Peyer's patch (tissue), 4 donors: Measurements from ENCODE around the gene TTYH2. TPM values are rescaled to one million over a fixed set of nuclear protein-coding genes. Genes with fewer than 3 reads are reported as not detected.

Experiments used
- DNase-seq, 3 donors: peaks; one replicate each; pipeline ENCODE4 v3.0.0-alpha.2; 2017 to 2019
- H3K27ac ChIP-seq, 4 donors: fragments of 200-600 bp; sonication (generic); one replicate each; pipeline ENCODE4 v1.5.1; 2016 to 2019
- H3K27me3 ChIP-seq, 2 donors: fragments of 200-600 bp; sonication (generic); one replicate each; pipeline ENCODE4 v1.5.1; 2019
- H3K36me3 ChIP-seq, 3 donors: fragments of 200-600 bp; sonication (generic); one replicate each; pipeline ENCODE4 v1.5.1; 2016 to 2019
- H3K4me1 ChIP-seq, 4 donors: fragments of 200-600 bp; sonication (generic); one replicate each; pipeline ENCODE4 v1.5.1; 2016 to 2019
- H3K4me3 ChIP-seq, 4 donors: fragments of 200-600 bp; sonication (generic); 1 replicate in 3 of 4; 2 replicates in 1 of 4; pipeline ENCODE4 v1.5.1; 2016 to 2019; ENCODE audit warnings: mild to moderate bottlenecking in 1 of 4
- H3K9me3 ChIP-seq, 4 donors: fragments of 200-600 bp; sonication (generic); one replicate each; pipeline ENCODE4 v1.5.1; 2016 to 2019; ENCODE audit warnings: mild to moderate bottlenecking in 1 of 4
- POLR2A ChIP-seq, 2 donors: fragments of 450-650 bp; IDR thresholded peaks; one replicate each; pipeline ENCODE4 v1.5.1; 2017; ENCODE audit warnings: antibody characterized with exemption in 2 of 2, mild to moderate bottlenecking in 2 of 2, moderate library complexity in 2 of 2
- total RNA-seq, 4 donors: library from RNA; depleted of rRNA; stranded (reverse); fragments of >200 nt; gene quantifications; one replicate each; pipeline ENCODE4 v1.1.0, GENCODE V29; 2016
- TF ChIP-seq, protein P1 (sequence below), 6 experiments: fragments of 450-650 bp in 4 of 6; fragments of 200-600 bp in 2 of 6; sonication (generic) in 1 of 6; IDR thresholded peaks; one replicate each; pipeline ENCODE4 v1.5.1; 2017 to 2019; ENCODE audit warnings: antibody characterized with exemption in 6 of 6, mild to moderate bottlenecking in 3 of 6, moderate library complexity in 1 of 6

TTYH2 gene
- total RNA-seq, 4 donors from 2014 or later = 1.2 to 24.8 (median 3.1) TPM

DNA sequence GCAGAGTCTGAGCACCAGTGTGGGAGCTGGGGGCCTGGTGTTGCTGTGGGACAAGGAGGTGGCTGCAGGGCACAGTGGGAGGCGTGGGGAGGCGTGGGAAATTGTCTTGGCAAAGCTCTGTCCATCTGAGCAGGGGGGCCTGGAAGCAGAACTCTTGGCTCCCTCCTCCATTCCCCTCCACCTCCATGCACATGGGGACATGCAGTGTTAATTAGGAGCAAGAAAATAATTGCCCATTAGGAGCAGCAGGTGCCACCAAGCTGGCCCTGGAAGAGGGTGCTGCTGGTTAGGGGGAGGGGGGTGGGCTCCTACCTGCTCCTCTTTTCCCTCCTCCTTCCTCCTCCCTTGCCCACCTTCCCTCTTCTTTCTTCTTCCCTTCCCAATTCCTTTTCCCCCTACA, 4.5 kb downstream of the TTYH2 start:
- no peak for DNase-seq
- Histone ChIP-seq H3K36me3 (no peaks in the 10 kb centered on the region), H3K4me3 (no peak overlapping the region), H3K27me3 (no peaks in the 10 kb centered on the region), H3K4me1 (peaks cover 0 to 16% (median 7%) of the 10 kb centered on the region in 4 donors), H3K9me3 (no peaks in the 10 kb centered on the region), H3K27ac (no peak overlapping the region)
- TF ChIP-seq, protein P1, sequence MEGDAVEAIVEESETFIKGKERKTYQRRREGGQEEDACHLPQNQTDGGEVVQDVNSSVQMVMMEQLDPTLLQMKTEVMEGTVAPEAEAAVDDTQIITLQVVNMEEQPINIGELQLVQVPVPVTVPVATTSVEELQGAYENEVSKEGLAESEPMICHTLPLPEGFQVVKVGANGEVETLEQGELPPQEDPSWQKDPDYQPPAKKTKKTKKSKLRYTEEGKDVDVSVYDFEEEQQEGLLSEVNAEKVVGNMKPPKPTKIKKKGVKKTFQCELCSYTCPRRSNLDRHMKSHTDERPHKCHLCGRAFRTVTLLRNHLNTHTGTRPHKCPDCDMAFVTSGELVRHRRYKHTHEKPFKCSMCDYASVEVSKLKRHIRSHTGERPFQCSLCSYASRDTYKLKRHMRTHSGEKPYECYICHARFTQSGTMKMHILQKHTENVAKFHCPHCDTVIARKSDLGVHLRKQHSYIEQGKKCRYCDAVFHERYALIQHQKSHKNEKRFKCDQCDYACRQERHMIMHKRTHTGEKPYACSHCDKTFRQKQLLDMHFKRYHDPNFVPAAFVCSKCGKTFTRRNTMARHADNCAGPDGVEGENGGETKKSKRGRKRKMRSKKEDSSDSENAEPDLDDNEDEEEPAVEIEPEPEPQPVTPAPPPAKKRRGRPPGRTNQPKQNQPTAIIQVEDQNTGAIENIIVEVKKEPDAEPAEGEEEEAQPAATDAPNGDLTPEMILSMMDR (IDR thresholded peaks at IDR 0.05) = no peak
- no peak for TF ChIP-seq POLR2A (IDR thresholded peaks at IDR 0.05)

DNA sequence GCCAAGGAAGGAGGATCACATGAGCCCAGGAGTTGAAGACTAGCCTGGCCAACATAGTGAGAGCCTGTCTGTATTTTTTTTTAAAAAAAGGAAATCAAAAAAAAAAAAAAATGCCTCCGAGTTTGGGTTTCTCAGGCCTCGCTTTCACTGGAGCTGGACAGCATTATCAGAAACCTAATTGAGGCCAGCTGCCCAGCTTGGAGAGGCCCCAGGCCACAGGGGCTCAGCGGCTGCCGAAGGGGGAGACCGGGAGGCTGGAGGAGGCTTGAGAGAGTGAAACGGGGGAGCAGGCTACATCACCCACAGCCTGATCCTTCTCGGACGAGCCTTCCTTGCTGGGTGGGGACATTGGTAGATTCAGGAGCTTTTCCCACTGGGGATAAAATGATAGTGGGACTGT, 5.1 kb downstream of the TTYH2 start:
- Histone ChIP-seq H3K36me3 (no peaks in the 10 kb centered on the region), H3K9me3 (no peaks in the 10 kb centered on the region), H3K27me3 (no peaks in the 10 kb centered on the region), H3K27ac (no peak overlapping the region), H3K4me1 (peaks cover 0 to 16% (median 7%) of the 10 kb centered on the region in 4 donors), H3K4me3 (no peak overlapping the region)
- TF ChIP-seq, protein P1 (IDR thresholded peaks at IDR 0.05) = no peak
- no peak for TF ChIP-seq POLR2A (IDR thresholded peaks at IDR 0.05)
- DNase-seq = no peak

- Histone ChIP-seq H3K9me3 (no peaks in the 10 kb centered on the region), H3K4me3 (no peak overlapping the region), H3K36me3 (no peaks in the 10 kb centered on the region), H3K4me1 (peaks cover 0 to 4% (median 0%) of the 10 kb centered on the region in 4 donors), H3K27me3 (no peaks in the 10 kb centered on the region), H3K27ac (no peak overlapping the region)
- no peak for TF ChIP-seq POLR2A (IDR thresholded peaks at IDR 0.05)
- TF ChIP-seq, protein P1 (IDR thresholded peaks at IDR 0.05) = no peak
- DNase-seq = no peak
Observed at GRCh38 chr17:74219576-74220133, 6.3 kb downstream of the TTYH2 start.

DNA sequence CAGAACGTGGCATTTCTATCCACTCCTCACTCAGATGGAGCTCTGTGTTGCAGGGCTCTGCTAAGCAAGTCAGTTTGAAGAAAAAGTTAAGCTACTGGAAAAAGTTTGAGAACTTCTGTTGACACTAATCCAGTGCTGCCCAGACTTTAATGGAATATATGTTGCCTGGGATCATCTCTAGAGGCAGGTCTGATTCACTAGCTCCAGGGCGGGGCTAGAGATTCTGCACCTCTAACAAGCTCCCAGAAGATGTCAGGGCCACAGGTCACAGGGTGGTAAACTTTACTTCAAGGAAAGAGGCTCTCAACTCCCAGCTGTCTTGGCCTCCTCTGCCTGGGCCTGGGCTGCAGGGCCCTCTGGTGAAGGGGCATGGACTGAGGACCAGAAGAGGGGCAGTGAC, 6.8 kb downstream of the TTYH2 start:
- DNase-seq = no peak
- no peak overlapping the region for H3K27ac ChIP-seq
- H3K9me3 ChIP-seq = no peaks in the 10 kb centered on the region
- no peaks in the 10 kb centered on the region for H3K36me3 ChIP-seq
- H3K4me3 ChIP-seq = no peak overlapping the region
- no peaks in the 10 kb centered on the region for H3K27me3 ChIP-seq
- TF ChIP-seq, protein P1 (IDR thresholded peaks at IDR 0.05) = no peak
- TF ChIP-seq POLR2A (IDR thresholded peaks at IDR 0.05) = no peak
- no peaks in the 10 kb centered on the region for H3K4me1 ChIP-seq

- no peaks in the 10 kb centered on the region for H3K27me3 ChIP-seq
- TF ChIP-seq POLR2A (IDR thresholded peaks at IDR 0.05) = no peak
- TF ChIP-seq, protein P1 (IDR thresholded peaks at IDR 0.05) = no peak
- no peak overlapping the region for H3K4me3 ChIP-seq
- H3K36me3 ChIP-seq = no peaks in the 10 kb centered on the region
- H3K9me3 ChIP-seq = no peaks in the 10 kb centered on the region
- H3K4me1 ChIP-seq = no peaks in the 10 kb centered on the region
- DNase-seq = no peak
- H3K27ac ChIP-seq = no peak overlapping the region
Observed at GRCh38 chr17:74220946-74221818, 7.8 kb downstream of the TTYH2 start.
